Measurements from ENCODE around the gene TTC9. TPM values are rescaled to one million over a fixed set of nuclear protein-coding genes. Genes with fewer than 3 reads are reported as not detected.

The TTC9 gene
- total RNA-seq, 1 experiment from 2014 or later = 9.3 TPM

GRCh38 chr14:70665448-70666360, 24.0 kb downstream of the TTC9 start:
- H3K27me3 ChIP-seq (ENCODE audit: insufficient read depth, low read depth) = no peaks in the 10 kb centered on the region
- no peaks in the 10 kb centered on the region for H3K9me2 ChIP-seq (ENCODE audit: insufficient read depth)
- TSS peak; percentile 93 for BruUV-seq (replicated peaks)
- H3K79me2 ChIP-seq (ENCODE audit: low read depth) = peaks cover 5% of the 10 kb centered on the region; the same call in 1 of the 2 replicates
- H4K20me1 ChIP-seq (ENCODE audit: insufficient read depth) = no peaks in the 10 kb centered on the region
- H3K36me3 ChIP-seq (ENCODE audit: low read depth) = peaks cover 5% of the 10 kb centered on the region; the same call in 1 of the 2 replicates
- peak overlapping the region; percentile 36; the same call in 1 of the 2 replicates for H2AFZ ChIP-seq
- POLR2A ChIA-PET (ENCODE audit: unreplicated experiment) = interaction anchor here (0.5 to 0.7 kb wide), 5 partner anchors 34 to 150 kb away, joined by 3 to 8 read pairs (median 5); partner anchors contain the start of gene MAP3K9
- peak overlapping the region; percentile 91 for H3K4me2 ChIP-seq
- H3K27ac ChIP-seq = peak overlapping the region; percentile 99
- intact Hi-C loops (cut with micrococcal nuclease; ENCODE audit: unreplicated experiment) = loop anchor here (1.0 to 2.0 kb wide), 8 partner anchors 24 to 147 kb away; partner anchors contain the start of genes MED6 and TTC9
- peaks cover 42% of the 10 kb centered on the region for H3F3A ChIP-seq (ENCODE audit: insufficient read depth, low read depth)
- H3K9me3 ChIP-seq (ENCODE audit: insufficient read depth, low read depth) = no peaks in the 10 kb centered on the region
- TF ChIP-seq CTCF (conservative IDR thresholded peaks at IDR 0.05) = 0 out of 2 replicates have a peak, but pooled peaks have one; percentile 13
- no peak for TF ChIP-seq EZH2 (IDR thresholded peaks at IDR 0.05; ENCODE audit: low read depth)
- H3K4me1 ChIP-seq (replicated peaks; ENCODE audit: insufficient read depth) = peaks cover 70% of the 10 kb centered on the region
- peak; percentile 93 to 96 for DNase-seq
- CTCF ChIA-PET = interaction anchor here (1.1 kb wide), 1 partner anchor 48 kb away, joined by 7 read pairs; no protein-coding TSS in a partner anchor
- H3K4me3 ChIP-seq = peak overlapping the region; percentile 55

GRCh38 chr14:70666361-70666686, 24.6 kb downstream of the TTC9 start:
- Histone ChIP-seq H3K4me1 (replicated peaks; ENCODE audit: insufficient read depth) (peaks cover 64% of the 10 kb centered on the region), H3K4me3 (peak overlapping the region; percentile 55; the same call in 1 of the 2 replicates), H3F3A (ENCODE audit: insufficient read depth, low read depth) (peaks cover 42% of the 10 kb centered on the region), H3K9me3 (ENCODE audit: insufficient read depth, low read depth) (no peaks in the 10 kb centered on the region), H3K9me2 (ENCODE audit: insufficient read depth) (no peaks in the 10 kb centered on the region), H3K27me3 (ENCODE audit: insufficient read depth, low read depth) (no peaks in the 10 kb centered on the region), H3K27ac (peak overlapping the region; percentile 99), H3K79me2 (ENCODE audit: low read depth) (peaks cover 5% of the 10 kb centered on the region; the same call in 1 of the 2 replicates), H4K20me1 (ENCODE audit: insufficient read depth) (no peaks in the 10 kb centered on the region), H2AFZ (peak overlapping the region; percentile 36; the same call in 1 of the 2 replicates), H3K4me2 (peak overlapping the region; percentile 91), H3K36me3 (ENCODE audit: low read depth) (peaks cover 5% of the 10 kb centered on the region; the same call in 1 of the 2 replicates)
- no TSS peak for BruUV-seq (replicated peaks)
- peak in 1 of 2 experiments; percentile 75 for DNase-seq
- CTCF ChIA-PET = interaction anchor here (1.1 kb wide), 1 partner anchor 47 kb away, joined by 7 read pairs; no protein-coding TSS in a partner anchor
- TF ChIP-seq EZH2 (IDR thresholded peaks at IDR 0.05; ENCODE audit: low read depth) (no peak), CTCF (conservative IDR thresholded peaks at IDR 0.05) (no peak)
- intact Hi-C loops (cut with micrococcal nuclease; ENCODE audit: unreplicated experiment) = loop anchor here (1.0 to 2.0 kb wide), 3 partner anchors 52 to 89 kb away; partner anchors contain the start of gene MED6
- POLR2A ChIA-PET (ENCODE audit: unreplicated experiment) = interaction anchor here (0.5 to 0.7 kb wide), 6 partner anchors 13 to 151 kb away, joined by 3 to 8 read pairs (median 4); partner anchors contain the start of gene MAP3K9

GRCh38 chr14:70670992-70671651, 29.4 kb downstream of the TTC9 start:
- Histone ChIP-seq H3K27ac (no peak overlapping the region), H2AFZ (no peak overlapping the region), H3K4me3 (no peak overlapping the region), H3K27me3 (ENCODE audit: insufficient read depth, low read depth) (no peaks in the 10 kb centered on the region), H3K9me2 (ENCODE audit: insufficient read depth) (no peaks in the 10 kb centered on the region), H3K9me3 (ENCODE audit: insufficient read depth, low read depth) (no peaks in the 10 kb centered on the region), H3K79me2 (ENCODE audit: low read depth) (no peaks in the 10 kb centered on the region), H3K4me2 (no peak overlapping the region), H3K4me1 (replicated peaks; ENCODE audit: insufficient read depth) (peaks cover 16% of the 10 kb centered on the region), H3F3A (ENCODE audit: insufficient read depth, low read depth) (peaks cover 11% of the 10 kb centered on the region; the same call in 1 of the 2 replicates), H3K36me3 (ENCODE audit: low read depth) (peaks cover 5% of the 10 kb centered on the region; the same call in 1 of the 2 replicates), H4K20me1 (ENCODE audit: insufficient read depth) (no peaks in the 10 kb centered on the region)
- no peak for DNase-seq
- ChIA-PET CTCF (interaction anchor here (0.6 kb wide), 1 partner anchor 20 kb away, joined by 9 read pairs; no protein-coding TSS in a partner anchor), POLR2A (ENCODE audit: unreplicated experiment) (no interaction called here)
- no TSS peak for BruUV-seq (replicated peaks)
- intact Hi-C loops (cut with micrococcal nuclease; ENCODE audit: unreplicated experiment) = no loop called here
- TF ChIP-seq EZH2 (IDR thresholded peaks at IDR 0.05; ENCODE audit: low read depth) (no peak), CTCF (conservative IDR thresholded peaks at IDR 0.05) (no peak)

All from PC-9 (cell line).